Fibroblast of peridontal ligament (primary cell): ENCODE results near the gene SLC38A8.

Experiments used
- DNase-seq: peaks from one replicate; pipeline ENCODE4 v3.0.0-alpha.2; 2010; ENCODE audit errors: extremely low read depth

The SLC38A8 gene

DNA sequence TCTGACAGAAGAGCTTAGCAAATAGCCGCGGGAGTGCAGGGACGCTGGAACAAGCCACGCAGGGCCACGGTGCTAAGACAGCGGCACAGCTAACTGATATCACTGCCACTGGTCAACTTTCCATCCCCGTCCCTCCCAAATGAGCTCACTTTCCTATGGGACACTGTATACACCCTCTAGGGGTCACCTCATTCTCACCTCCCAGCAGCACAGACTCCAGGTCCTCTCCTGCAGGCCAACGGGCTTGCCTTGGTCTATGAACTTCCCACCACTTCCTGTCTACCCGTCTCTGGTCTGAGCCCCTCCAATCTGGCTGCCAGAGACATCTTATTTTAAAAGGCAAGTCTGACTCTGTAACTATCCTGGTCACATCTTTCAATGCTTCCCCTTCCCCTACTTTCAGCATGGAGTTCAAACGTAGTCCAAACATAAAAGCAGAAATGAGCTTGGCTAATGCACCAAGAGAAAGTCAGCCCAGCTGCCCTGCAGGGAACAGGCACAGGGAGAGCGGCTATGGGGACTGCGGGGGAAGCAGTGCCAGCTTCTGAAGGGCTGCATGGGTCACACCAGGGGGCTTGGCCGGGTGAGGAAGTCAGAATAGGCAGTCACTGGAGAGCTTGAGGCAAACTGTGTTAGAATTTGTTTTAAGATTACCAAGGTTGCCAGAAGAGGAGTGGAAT, 26.3 kb upstream of the SLC38A8 start:
- no peak for DNase-seq

GRCh38 chr16:84068041-84068440, 25.4 kb upstream of the SLC38A8 start:
- no peak for DNase-seq

DNA sequence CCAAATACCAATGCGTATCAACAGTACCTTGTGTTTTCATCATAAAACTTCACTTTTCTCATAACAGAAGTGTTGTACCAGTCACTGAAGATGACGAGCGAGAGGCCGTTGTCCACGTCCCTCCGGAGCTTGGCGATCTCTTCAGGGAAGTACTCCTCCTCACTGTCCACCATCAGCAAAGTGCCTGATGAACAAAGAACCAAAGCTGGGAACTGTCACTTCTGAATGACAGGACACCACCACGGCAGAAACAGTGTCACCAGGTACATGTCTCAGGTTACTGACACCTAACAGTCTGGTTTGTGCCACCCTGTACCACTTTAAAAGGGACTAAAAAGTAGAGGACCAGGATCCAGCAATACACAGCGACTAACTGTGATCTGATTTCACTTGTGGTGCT, 25.0 kb upstream of the SLC38A8 start:
- DNase-seq: no peak

GRCh38 chr16:84065536-84066132, 23.0 kb upstream of the SLC38A8 start:
- peak; percentile 70 for DNase-seq

DNA sequence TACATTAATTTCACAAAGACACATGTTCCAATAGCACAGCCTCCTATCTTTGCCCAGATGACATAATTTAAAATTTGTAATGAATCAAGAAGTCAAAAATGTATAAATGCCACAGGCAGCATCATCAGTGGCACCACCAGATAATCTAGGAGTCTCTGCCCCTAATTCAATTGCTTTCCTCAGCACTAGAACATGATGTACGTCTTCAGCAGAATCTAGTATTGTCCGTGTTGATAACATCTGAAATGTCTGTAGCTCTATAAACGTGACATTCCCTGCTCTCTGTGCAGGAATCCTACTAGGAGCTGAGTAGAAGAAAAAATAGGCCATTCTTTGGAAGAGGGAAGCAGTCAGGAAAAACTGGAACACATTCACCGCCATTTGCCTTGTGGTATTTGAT, 21.4 kb upstream of the SLC38A8 start:
- DNase-seq: no peak

- peak; percentile 70 for DNase-seq
Measured at GRCh38 chr16:84062734-84063640, 20.4 kb upstream of the SLC38A8 start.

- DNase-seq: no peak
Measured at GRCh38 chr16:84061236-84061819, 18.7 kb upstream of the SLC38A8 start.

GRCh38 chr16:84059946-84060901, 17.6 kb upstream of the SLC38A8 start:
- DNase-seq: no peak

GRCh38 chr16:84059111-84059510, 16.5 kb upstream of the SLC38A8 start:
- DNase-seq: no peak

DNA sequence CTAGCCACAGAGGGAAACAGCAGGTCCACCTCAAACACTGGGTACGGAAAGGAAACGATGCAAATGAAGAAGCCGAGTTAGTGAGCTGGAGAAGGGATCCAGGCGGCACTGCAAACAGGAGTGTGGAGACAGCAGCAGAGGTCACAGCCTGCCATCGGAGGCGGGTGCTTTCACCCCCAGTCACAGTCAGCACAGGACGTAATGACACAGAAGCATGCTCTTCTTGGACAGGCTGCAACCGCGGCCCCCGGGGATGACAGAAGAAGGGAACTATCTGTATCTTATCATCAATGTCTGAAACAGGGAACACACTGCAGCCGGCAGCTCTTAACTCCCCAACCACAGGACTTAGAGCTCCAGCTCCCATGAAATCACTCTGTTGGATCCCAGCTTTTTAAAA, 16.1 kb upstream of the SLC38A8 start:
- no peak for DNase-seq

DNA sequence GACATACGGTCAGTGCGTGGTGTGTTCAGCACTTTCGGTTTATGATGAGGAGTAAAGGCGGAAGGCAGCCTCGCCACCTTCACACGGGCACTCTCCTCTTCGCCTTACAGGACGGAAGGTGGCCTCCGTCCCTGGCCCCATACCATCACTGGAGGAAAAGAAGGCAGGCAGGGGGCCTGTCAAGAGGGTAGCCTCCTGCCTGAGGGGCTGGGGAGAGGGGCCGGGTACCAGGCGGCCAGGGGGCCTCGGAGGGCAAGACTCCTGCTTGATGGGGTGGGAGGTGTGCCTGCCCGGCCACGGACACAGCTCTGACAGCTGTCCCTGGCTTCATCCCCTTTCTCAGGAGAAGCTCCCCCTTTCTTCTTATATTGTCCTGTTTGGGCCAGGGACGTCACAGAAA, 15.6 kb upstream of the SLC38A8 start:
- no peak for DNase-seq

DNA sequence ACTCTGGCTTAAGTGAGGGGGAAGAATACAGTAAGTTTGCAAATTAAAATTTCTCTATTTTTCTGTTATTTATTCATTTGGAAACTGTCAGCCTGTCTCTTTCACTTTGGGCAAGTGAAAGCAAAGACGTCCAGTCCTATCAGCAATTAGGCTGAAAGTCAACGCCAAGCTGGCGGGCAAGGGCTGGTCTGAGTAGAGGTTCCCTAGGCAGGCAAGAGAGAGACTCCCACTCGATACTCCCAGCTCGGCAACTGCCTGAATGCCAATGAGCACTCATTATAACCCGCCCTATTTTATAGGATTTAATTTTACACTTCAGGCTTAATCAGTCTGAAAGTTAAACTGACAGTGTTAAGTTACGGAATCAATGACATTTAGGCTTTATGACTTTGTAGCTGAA, 14.3 kb upstream of the SLC38A8 start:
- DNase-seq: no peak

- no peak for DNase-seq
Measured at GRCh38 chr16:84055801-84056634, 13.4 kb upstream of the SLC38A8 start.

DNA sequence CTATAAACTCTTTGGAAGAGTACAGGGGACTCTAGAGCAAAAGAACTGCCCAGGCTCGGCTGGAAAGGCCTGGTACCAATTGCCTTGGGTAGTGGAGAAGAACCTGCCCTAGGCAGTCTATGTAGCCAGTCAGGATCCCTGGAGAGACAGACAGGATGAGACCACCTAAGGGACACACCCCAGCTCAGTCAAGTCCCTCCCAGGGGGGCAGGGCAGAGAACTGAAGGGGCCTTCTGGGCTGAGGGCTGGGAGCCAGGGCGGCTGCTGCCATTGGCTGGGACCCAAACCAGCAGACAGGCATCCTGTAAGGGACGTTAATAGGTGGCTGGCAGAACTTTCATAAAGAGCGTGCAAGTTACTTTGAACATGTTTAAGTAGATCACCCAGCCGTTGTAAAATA, 12.8 kb upstream of the SLC38A8 start:
- DNase-seq: no peak

DNA sequence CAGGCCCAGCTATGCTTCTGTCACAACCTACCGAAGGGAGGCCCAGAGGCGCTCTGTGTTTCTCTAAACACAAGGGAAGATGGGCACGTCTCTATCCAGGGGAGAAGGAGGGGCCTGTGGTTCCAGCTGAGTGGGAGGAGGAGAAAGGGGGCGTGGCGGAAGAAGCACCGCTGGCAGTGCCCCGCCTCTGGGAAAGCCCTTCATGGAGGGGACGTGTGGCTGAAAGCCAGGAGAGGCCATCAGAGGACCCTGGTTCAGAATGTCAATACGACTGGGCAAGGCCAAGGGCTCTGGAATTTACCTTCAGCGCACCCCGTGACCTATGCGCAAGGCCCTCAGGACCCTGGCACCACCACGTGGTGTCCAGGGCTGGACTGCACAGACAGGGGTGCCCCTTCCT, 12.3 kb upstream of the SLC38A8 start:
- no peak for DNase-seq

- no peak for DNase-seq
Measured at GRCh38 chr16:84054271-84054670, 11.7 kb upstream of the SLC38A8 start.

GRCh38 chr16:84053237-84053636, 10.6 kb upstream of the SLC38A8 start:
- DNase-seq: no peak

GRCh38 chr16:84052071-84052622, 9.6 kb upstream of the SLC38A8 start:
- no peak for DNase-seq

DNA sequence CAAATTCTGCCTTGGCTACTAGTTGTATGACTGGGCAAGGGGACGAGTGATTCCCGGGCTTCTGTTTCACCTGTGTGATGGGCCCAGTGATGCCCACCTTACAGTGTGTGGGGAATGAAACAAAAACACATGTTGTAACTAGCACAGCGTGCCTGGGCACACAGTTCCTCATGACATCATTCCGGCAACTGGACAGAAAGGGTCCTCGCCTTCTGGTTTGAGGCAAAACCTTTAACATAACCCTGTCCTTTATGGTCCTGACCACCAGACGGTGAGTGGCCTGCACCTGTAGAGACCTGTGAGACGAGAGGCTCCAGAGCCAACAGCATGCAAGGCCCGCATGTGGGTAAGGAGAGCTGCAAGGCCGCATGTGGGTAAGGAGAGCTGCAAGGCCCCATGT, 7.7 kb upstream of the SLC38A8 start:
- DNase-seq: no peak
